Measurements from ENCODE around the gene CMC4. TPM values are rescaled to one million over a fixed set of nuclear protein-coding genes. Genes with fewer than 3 reads are reported as not detected.

The CMC4 gene
- total RNA-seq, 2 experiments from 2014 or later, result 14.3 to 30.6 TPM

DNA sequence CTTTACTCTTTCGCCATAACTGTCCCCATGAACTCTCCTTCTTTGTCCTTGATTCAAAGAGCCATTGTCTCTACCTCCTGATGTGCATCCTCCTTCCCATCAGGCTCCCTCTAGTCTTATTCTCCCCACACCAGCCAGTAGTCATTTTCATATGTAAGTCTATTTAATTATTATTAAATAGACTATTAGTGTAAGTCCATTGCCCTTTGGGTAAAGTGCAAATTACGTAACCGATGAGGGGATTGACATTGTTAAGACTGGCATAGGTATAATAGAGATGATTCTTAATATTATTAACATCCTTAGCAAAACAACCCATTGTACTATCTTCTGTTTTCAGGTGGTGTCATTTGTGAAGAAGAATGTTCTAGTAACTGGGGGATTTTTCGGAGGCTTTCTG is 16.7 kb downstream of the CMC4 start:
- Histone ChIP-seq H3K79me2 (ENCODE audit: insufficient read depth, low read depth, low read length) (no peaks in the 10 kb centered on the region), H3K9me3 (ENCODE audit: low read length) (no peaks in the 10 kb centered on the region), H3K9me2 (ENCODE audit: insufficient read depth, low read length) (no peaks in the 10 kb centered on the region), H2AFZ (ENCODE audit: low read length) (no peak overlapping the region), H3K4me1 (ENCODE audit: insufficient read depth, low read length, poor library complexity, severe bottlenecking) (no peaks in the 10 kb centered on the region), H3K4me3 (ENCODE audit: low read depth, low read length, poor library complexity, severe bottlenecking) (no peak overlapping the region), H3K36me3 (ENCODE audit: insufficient read depth, low read length) (peaks cover 17% of the 10 kb centered on the region), H4K20me1 (ENCODE audit: insufficient read depth, low read length) (no peaks in the 10 kb centered on the region), H3K27ac (ENCODE audit: low read depth, low read length, poor library complexity, severe bottlenecking) (no peak overlapping the region), H3K4me2 (ENCODE audit: low read length) (no peak overlapping the region)
- no peak for DNase-seq (ENCODE audit: low spot score)
- TF ChIP-seq EZH2phosphoT487 (IDR thresholded peaks at IDR 0.05; ENCODE audit: borderline replicate concordance, low read depth, low read length), result no peak
- TF ChIP-seq, protein P1, sequence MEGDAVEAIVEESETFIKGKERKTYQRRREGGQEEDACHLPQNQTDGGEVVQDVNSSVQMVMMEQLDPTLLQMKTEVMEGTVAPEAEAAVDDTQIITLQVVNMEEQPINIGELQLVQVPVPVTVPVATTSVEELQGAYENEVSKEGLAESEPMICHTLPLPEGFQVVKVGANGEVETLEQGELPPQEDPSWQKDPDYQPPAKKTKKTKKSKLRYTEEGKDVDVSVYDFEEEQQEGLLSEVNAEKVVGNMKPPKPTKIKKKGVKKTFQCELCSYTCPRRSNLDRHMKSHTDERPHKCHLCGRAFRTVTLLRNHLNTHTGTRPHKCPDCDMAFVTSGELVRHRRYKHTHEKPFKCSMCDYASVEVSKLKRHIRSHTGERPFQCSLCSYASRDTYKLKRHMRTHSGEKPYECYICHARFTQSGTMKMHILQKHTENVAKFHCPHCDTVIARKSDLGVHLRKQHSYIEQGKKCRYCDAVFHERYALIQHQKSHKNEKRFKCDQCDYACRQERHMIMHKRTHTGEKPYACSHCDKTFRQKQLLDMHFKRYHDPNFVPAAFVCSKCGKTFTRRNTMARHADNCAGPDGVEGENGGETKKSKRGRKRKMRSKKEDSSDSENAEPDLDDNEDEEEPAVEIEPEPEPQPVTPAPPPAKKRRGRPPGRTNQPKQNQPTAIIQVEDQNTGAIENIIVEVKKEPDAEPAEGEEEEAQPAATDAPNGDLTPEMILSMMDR (conservative IDR thresholded peaks at IDR 0.05; ENCODE audit: low read length), result no peak
- POLR2A ChIA-PET, result no interaction called here
- CTCF ChIA-PET (ENCODE audit: unreplicated experiment), result interaction anchor here (1.4 kb wide), 1 partner anchor 10 kb away, joined by 3 read pairs; no protein-coding TSS in a partner anchor
- no TSS peak for BruUV-seq (replicated peaks)
- intact Hi-C loops (cut with micrococcal nuclease; ENCODE audit: unreplicated experiment), result no loop called here

DNA sequence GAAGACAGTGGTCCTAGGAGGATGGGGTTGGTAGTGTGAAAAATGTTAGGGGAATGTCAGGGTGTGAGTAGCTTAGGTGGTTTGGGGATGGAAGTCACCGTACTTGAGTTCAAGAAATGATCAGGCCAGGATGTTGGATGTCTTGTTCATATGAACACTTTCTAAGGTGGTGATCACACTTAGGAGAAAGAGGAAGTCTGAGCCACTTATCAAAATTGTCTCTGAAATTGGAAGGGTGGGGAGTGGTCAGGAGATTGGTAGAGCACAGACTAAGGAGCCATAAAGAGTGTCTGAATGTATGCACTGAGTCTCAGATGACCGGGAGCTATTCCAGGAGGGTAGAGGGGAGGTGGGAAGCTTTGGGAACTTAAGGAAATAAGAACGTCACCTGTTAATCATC is 17.3 kb downstream of the CMC4 start:
- no peak for DNase-seq (ENCODE audit: low spot score)
- no peak overlapping the region for H3K4me2 ChIP-seq (ENCODE audit: low read length)
- no peaks in the 10 kb centered on the region for H3K79me2 ChIP-seq (ENCODE audit: insufficient read depth, low read depth, low read length)
- no peaks in the 10 kb centered on the region for H3K9me2 ChIP-seq (ENCODE audit: insufficient read depth, low read length)
- H2AFZ ChIP-seq (ENCODE audit: low read length), result no peak overlapping the region
- H3K4me3 ChIP-seq (ENCODE audit: low read depth, low read length, poor library complexity, severe bottlenecking), result no peak overlapping the region
- BruUV-seq (replicated peaks), result no TSS peak
- H3K9me3 ChIP-seq (ENCODE audit: low read length), result no peaks in the 10 kb centered on the region
- H3K36me3 ChIP-seq (ENCODE audit: insufficient read depth, low read length), result peaks cover 19% of the 10 kb centered on the region
- no peaks in the 10 kb centered on the region for H4K20me1 ChIP-seq (ENCODE audit: insufficient read depth, low read length)
- POLR2A ChIA-PET, result no interaction called here
- no peaks in the 10 kb centered on the region for H3K4me1 ChIP-seq (ENCODE audit: insufficient read depth, low read length, poor library complexity, severe bottlenecking)
- CTCF ChIA-PET (ENCODE audit: unreplicated experiment), result interaction anchor here (1.0 to 1.4 kb wide), 2 partner anchors 11 to 17 kb away, joined by 3 read pairs; no protein-coding TSS in a partner anchor
- no peak overlapping the region for H3K27ac ChIP-seq (ENCODE audit: low read depth, low read length, poor library complexity, severe bottlenecking)
- TF ChIP-seq, protein P1 (conservative IDR thresholded peaks at IDR 0.05; ENCODE audit: low read length), result no peak
- TF ChIP-seq EZH2phosphoT487 (IDR thresholded peaks at IDR 0.05; ENCODE audit: borderline replicate concordance, low read depth, low read length), result no peak
- intact Hi-C loops (cut with micrococcal nuclease; ENCODE audit: unreplicated experiment), result no loop called here

DNA sequence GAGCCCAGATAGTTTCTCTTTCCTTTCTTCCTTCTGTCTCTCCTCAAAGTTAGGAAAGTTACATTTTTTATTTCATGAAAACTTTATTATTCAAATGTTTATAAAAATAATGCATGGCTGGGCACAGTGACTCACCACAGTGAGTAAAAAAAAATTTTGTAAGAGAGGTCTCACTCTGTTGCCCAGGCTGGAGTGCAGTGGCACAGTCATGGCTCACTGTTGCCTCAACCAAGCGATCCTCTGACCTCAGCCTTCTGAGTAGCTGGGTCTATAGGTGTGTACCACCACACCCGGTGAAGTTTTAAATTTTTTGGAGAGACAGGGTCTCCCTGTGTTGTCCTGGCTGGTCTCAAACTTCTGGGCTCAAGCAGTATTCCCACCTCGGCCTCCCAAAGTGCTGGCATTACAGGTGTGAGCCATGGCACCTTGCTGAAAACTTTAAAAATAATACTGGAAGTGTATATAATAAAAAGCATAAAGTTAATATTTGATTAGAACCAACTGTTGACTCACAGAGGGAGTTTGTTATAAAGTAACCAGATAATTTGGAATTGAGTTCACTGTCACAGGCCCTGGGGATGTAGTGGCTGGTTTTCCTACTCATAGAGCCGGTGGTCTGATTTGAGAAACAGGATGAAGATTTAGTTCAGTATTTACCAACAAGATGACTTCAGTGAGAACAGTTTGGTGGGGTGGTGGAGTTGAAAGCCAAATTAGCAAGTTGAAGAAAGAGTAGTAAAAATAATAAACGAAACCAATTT is 18.0 kb downstream of the CMC4 start:
- Histone ChIP-seq H3K4me2 (ENCODE audit: low read length) (no peak overlapping the region), H3K27ac (ENCODE audit: low read depth, low read length, poor library complexity, severe bottlenecking) (no peak overlapping the region), H4K20me1 (ENCODE audit: insufficient read depth, low read length) (no peaks in the 10 kb centered on the region), H3K4me1 (ENCODE audit: insufficient read depth, low read length, poor library complexity, severe bottlenecking) (no peaks in the 10 kb centered on the region), H3K9me2 (ENCODE audit: insufficient read depth, low read length) (no peaks in the 10 kb centered on the region), H2AFZ (ENCODE audit: low read length) (no peak overlapping the region), H3K9me3 (ENCODE audit: low read length) (no peaks in the 10 kb centered on the region), H3K4me3 (ENCODE audit: low read depth, low read length, poor library complexity, severe bottlenecking) (no peak overlapping the region), H3K79me2 (ENCODE audit: insufficient read depth, low read depth, low read length) (no peaks in the 10 kb centered on the region), H3K36me3 (ENCODE audit: insufficient read depth, low read length) (peaks cover 19% of the 10 kb centered on the region)
- CTCF ChIA-PET (ENCODE audit: unreplicated experiment), result interaction anchor here (1.0 kb wide), 1 partner anchor 17 kb away, joined by 3 read pairs; no protein-coding TSS in a partner anchor
- no peak for TF ChIP-seq EZH2phosphoT487 (IDR thresholded peaks at IDR 0.05; ENCODE audit: borderline replicate concordance, low read depth, low read length)
- TF ChIP-seq, protein P1 (conservative IDR thresholded peaks at IDR 0.05; ENCODE audit: low read length), result no peak
- intact Hi-C loops (cut with micrococcal nuclease; ENCODE audit: unreplicated experiment), result no loop called here
- no peak for DNase-seq (ENCODE audit: low spot score)
- POLR2A ChIA-PET, result no interaction called here
- BruUV-seq (replicated peaks), result no TSS peak

Measured in OCI-LY7 (cell line).